Right ventricle myocardium inferior (tissue), 1 donor: ENCODE data around the gene INSRR. TPM values are rescaled to one million over a fixed set of nuclear protein-coding genes. Genes with fewer than 3 reads are reported as not detected.
A peak's percentile ranks its signal among the peaks of the same experiment; 100 is the strongest.

Experiments
- ATAC-seq: fragments of 200-7000 bp; cut with Tn5 transposase; one replicate; pipeline ENCODE4 v1.9.1; 2020; ENCODE audit warnings: mild to moderate bottlenecking, moderate library complexity
- DNase-seq: peaks from one replicate; pipeline ENCODE4 v3.0.0; 2021; ENCODE audit errors: missing footprints
- intact Hi-C: fragments of 100-400 bp; cut with DNase I; formaldehyde crosslinking; loops from one replicate; pipeline ENCODE4 v1.11.0; 2022
- total RNA-seq: library from RNA; stranded (reverse); fragmentation: NEBNext Ultra II Directional; extraction: Animal tissue kit (Norgen Biotek cat#: 25700); gene quantifications from one replicate; pipeline ENCODE4 v1.2.1, GENCODE V29; 2021
- donor health status: DM: no; HTN: yes; CAD: no; lungs with severe emphysema.

Gene INSRR
- total RNA-seq, 1 donor from 2014 or later = 0.46 TPM

GRCh38 chr1:156895927-156896326, 37.0 kb upstream of the INSRR start:
- peak; percentile 49 for DNase-seq
- intact Hi-C loops = loop anchor here (10.0 kb wide), 1 partner anchor 179 kb away; no protein-coding TSS in a partner anchor
- ATAC-seq = no peak

DNA sequence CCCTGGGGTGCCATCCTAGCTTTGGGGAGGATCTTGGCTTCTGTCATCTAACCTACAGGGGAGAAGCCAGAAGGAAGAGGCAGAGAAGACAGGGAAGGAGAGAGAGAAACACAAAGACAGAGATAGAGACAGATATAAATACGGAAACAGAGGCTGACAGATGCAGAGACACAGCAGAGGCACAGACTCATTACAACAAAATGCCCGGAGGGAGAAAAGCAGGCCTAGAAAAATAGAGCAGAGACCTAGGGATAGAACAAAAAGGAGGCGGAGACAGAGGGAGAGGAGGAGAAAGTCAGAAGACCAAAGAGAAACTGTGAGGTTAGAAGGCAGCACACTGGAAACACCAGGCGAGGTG, 36.5 kb upstream of the INSRR start:
- intact Hi-C loops = loop anchor here (10.0 kb wide), 1 partner anchor 179 kb away; no protein-coding TSS in a partner anchor
- no peak for ATAC-seq
- peak; percentile 30 for DNase-seq

GRCh38 chr1:156894711-156895454, 36.0 kb upstream of the INSRR start:
- DNase-seq (peak; percentile 73), ATAC-seq (peak; percentile 33)
- intact Hi-C loops = loop anchor here (5.0 to 10.0 kb wide), 2 partner anchors 180 to 208 kb away; no protein-coding TSS in a partner anchor

DNA sequence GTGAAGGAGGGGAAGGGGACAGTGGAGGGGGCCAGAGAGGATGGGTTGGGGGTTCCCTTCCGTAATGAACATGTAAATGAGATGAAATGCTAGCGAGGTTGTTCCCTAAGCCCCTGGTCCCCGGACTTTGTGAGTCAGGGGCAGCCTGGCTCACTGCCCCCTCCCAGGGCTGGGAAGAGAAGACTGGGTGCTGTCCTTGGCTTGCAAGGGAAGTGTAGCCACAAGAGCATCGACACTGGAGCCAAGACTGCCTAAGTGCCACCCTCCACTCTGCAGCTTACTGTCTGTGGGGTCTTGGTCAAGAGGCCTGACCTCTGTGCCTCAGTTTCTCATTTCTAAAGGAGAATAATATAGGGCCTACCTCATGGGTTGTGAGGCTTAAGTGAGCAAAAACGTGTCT, 35.1 kb upstream of the INSRR start:
- ATAC-seq (no peak), DNase-seq (no peak)
- intact Hi-C loops = loop anchor here (5.0 to 10.0 kb wide), 2 partner anchors 181 to 207 kb away; no protein-coding TSS in a partner anchor

DNA sequence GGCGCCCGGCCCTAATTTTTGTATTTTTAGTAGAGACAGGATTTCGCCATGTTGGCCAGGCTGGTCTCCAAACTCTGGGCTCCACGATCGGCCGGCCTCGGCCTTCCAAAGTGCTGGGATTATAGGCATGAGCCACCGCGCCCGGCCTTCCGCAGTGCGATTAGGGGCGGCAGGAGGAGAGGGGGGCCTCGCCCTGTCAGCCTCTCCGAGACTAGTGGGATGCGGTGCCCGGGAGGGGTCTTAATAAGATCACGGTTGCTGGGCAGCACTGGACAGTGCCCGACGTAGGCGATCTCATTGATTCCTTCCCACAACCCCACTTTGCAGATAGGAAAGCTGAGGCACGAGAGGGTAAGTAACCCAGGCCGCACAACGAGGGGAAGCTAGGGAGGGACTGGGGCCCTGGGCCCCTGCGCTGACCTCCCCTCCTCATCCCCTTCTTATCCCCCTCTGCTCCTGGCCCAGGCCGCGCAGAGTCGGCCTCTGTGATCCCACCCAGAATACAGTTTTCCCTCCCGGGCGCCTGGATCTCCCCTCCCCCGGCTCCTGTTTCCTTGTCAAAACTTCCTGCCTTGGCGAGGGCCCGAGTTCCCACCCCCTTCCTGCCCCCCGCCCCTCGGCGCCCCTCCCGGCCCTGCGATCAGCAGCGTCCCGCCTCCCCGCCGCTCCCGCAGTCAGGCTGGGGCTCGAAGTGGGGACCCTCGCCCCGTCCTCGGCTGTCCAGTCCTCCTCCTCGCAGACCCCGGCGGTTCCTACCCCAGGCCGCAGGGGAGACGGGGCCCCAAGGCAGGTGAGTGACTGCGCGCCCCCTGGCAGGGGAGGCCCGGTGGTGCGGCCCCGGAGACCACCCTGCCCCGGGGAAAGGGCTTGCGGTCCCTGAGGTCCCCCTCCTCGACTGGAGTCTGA, 34.4 kb upstream of the INSRR start, which contains the start of gene PEAR1:
Gene PEAR1, plus strand, starts transcription at position 671 of the 906 bp plus-strand sequence. CDS start 10,209 bp downstream, outside the sequence.
- DNase-seq (peak; percentile 72), ATAC-seq (peak; percentile 27)
- intact Hi-C loops = loop anchor here (5.0 to 10.0 kb wide), 2 partner anchors 182 to 206 kb away; no protein-coding TSS in a partner anchor

DNA sequence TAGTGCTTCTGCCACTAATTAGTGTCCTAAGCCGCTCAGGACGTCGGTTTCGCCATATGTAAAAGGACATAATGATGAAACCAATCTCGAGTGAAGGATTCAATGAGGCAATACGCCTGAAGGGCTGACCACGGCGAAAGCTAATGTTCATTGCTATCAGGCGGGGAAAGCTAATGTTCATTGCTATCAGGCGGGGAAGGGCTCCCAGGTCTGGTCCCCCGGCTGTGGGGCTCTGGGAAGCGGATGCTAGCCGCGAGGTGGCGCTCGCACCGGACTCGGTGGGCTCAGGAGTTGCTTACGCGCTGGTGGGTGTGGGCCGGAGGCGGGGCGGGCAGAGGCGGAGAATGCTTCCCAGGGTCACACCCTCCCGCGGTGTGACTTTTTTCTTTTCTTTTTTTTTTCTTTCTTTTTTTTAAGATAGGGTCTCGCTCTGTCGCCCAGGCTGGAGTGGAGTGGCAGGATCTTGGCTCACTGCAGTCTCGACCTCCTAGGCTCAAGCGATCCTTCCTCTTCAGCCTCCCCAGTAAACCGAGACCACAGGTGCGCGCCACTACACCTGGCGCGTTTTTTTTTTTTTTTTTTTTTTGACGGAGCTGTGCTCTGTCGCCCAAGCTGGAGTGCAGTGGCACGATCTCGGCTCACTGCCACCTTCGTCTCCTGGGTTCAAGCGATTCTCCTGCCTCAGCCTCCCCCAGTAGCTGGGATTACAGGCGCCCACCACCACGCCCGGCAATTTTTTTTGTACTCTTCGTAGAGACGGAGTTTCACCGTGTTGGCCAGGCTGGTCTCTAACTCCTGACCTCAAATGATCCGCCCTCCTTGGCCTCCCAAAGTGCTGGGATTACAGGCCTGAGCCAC, 33.5 kb upstream of the INSRR start:
- intact Hi-C loops = loop anchor here (1.0 to 10.0 kb wide), 3 partner anchors 28 to 205 kb away; partner anchors contain the start of gene LRRC71
- ATAC-seq (peak; percentile 89), DNase-seq (peak; percentile 94)

- DNase-seq (peak; percentile 89), ATAC-seq (peak; percentile 36)
- intact Hi-C loops = loop anchor here (2.0 to 10.0 kb wide), 4 partner anchors 49 to 203 kb away; no protein-coding TSS in a partner anchor
Observed at GRCh38 chr1:156889802-156890580, 31.1 kb upstream of the INSRR start.

DNA sequence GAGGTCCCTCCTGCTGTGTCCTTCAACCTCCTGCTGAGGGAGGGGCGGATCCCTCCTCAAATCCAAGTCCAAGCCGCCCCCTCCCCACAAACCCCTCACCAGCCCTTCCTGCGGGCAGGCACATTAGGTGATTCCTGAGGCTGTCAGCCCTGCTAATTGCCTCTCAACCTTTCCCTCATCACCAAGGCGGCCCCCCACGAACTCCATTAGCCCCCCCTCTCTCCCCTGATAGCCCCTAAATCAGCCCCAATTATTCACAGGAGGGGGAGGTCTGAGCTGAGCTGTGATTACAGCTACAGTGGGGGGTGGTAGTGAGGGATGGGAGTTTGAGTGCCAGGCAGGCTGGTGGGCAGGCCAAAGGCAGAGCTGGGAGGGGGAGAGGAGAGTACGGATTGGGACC, 28.8 kb upstream of the INSRR start:
- ATAC-seq = no peak
- intact Hi-C loops = loop anchor here (5.0 kb wide), 1 partner anchor 80 kb away; no protein-coding TSS in a partner anchor
- DNase-seq = no peak

DNA sequence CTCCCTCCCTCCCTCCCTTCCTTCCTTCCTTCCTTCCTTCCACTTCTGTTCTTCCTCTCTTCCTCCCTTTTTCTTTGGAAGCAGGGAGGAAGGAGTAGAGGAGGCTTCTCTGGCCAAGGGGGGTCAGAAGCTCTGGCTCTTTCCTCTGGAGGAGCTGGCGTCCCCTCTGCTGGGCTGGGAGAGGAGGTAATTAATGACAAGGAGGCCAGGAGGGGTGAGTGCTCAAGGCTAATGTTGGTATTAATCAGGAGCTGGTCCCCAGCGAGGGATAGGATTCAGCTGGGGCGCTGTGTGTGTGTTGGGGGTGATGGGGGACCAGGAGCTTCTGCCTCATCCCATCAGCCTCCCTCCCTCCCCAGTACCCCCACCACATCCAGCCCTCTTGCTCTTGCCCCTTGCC, 28.4 kb upstream of the INSRR start:
- ATAC-seq = no peak
- DNase-seq = peak; percentile 4
- intact Hi-C loops = loop anchor here (5.0 kb wide), 1 partner anchor 80 kb away; no protein-coding TSS in a partner anchor

DNA sequence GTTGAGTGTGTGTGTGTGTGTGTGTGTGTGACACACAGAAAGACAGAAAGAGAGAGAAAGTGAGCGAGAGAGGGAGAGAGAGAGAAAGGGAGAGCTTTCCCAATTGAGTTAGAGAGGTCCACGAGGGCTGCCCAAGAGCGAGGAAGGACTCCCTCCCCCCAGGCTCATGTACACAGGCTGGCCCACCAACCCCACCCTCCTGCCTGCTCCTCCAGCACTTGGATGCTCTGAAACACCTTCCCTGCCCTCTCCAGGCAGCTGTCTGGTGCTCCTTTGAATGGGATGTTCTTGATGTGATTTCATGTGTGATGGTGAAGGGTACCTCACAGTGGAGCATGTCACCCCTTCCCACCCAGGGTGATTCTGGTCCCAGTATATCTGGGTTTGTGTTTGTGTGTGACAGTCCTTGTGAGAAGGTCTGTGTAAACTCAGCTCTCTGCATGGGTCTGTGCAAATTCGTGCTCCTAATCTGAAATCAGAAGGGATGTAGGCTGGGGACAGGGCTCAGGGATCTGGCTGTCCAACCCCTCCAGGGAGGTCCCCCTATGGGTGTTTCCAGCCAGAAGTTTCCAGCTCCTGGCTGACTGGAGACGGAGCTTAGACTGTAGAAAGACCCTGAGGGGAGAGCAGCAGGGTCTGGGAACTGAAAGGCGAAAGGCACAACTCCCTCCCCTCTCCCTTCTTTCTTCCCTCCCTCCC, 27.8 kb upstream of the INSRR start:
- DNase-seq = peak; percentile 15
- no peak for ATAC-seq
- intact Hi-C loops = loop anchor here (5.0 kb wide), 1 partner anchor 79 kb away; no protein-coding TSS in a partner anchor

DNA sequence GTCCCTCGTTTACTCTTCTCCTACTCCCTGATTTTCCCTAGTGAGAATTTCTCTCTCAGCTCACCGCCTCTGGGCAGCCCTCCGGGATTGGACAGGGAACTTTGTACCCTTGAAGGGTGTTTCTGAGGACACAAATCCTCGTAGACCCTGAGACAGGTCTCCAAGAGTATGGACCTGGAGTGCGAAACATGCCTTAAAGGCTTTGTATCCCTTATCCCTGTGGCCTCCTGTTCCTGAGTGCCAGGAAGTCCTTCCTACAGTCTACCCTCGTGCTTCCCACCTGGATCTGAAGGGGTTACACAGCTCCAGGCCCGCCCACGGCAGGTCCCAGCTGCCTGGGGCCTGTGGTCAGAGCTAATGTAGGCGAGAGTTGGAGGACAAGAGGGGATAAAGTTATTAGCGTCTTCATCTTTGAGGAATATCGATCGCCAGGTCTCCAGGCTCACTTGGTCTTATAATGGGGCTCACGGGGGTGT, 27.0 kb upstream of the INSRR start:
- ATAC-seq (no peak), DNase-seq (peak; percentile 49)
- intact Hi-C loops = loop anchor here (5.0 kb wide), 1 partner anchor 79 kb away; no protein-coding TSS in a partner anchor

- DNase-seq = peak; percentile 11
- intact Hi-C loops = loop anchor here (5.0 kb wide), 1 partner anchor 78 kb away; no protein-coding TSS in a partner anchor
- ATAC-seq = no peak
Observed at GRCh38 chr1:156885314-156885713, 26.4 kb upstream of the INSRR start.

- intact Hi-C loops = loop anchor here (5.0 kb wide), 1 partner anchor 77 kb away; no protein-coding TSS in a partner anchor
- ATAC-seq (no peak), DNase-seq (peak; percentile 40)
Observed at GRCh38 chr1:156884560-156885184, 25.8 kb upstream of the INSRR start.

- DNase-seq = peak; percentile 53
- intact Hi-C loops = no loop called here
- no peak for ATAC-seq
Observed at GRCh38 chr1:156883919-156884318, 25.0 kb upstream of the INSRR start.

- intact Hi-C loops = no loop called here
- DNase-seq (peak; percentile 31), ATAC-seq (no peak)
Observed at GRCh38 chr1:156882543-156882942, 23.6 kb upstream of the INSRR start.

DNA sequence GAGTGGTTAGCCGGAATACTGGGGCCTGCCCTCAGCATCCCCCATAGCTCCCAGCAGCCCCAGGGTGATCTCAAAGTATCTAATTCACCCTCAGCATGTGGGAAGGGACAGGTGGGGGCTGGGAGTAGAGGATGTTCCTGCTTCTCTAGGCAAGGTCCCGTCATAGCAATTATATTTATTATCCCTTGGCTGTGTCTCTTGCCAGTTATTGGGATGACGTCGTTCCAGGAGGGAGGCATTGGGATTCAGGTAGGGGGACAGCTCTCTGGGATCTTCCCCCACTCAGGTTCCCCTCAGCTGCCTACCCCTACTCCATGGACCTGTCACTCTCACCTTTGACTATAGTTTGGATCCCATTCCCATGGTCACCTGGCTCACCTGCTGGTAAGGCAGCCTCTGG, 22.7 kb upstream of the INSRR start:
- ATAC-seq (no peak), DNase-seq (no peak)
- intact Hi-C loops = no loop called here
